GM13977 (cell line): Measurements from ENCODE around the gene PFDN6.

Experiments used
- DNase-seq: peaks from one replicate; pipeline ENCODE4 v3.0.0; 2012; ENCODE audit warnings: low spot score
- in situ Hi-C: fragments of 300-500 bp; cut with MboI; formaldehyde crosslinking; loops from one replicate; pipeline ENCODE4 v1.12.0; 2022; ENCODE audit warnings: low sequenced_read_pairs, low pct_unique_long_range_greater_than_20kb, mixed read lengths, inconsistent platforms; ENCODE audit not compliant: unreplicated experiment
- TF ChIP-seq, protein P1 (sequence below): IDR thresholded peaks from 2 replicates; pipeline ENCODE4 v1.5.1; 2012; ENCODE audit warnings: mild to moderate bottlenecking, control low read depth; ENCODE audit not compliant: insufficient read depth; ENCODE audit errors: extremely low read depth, missing control alignments

PFDN6 gene

DNA sequence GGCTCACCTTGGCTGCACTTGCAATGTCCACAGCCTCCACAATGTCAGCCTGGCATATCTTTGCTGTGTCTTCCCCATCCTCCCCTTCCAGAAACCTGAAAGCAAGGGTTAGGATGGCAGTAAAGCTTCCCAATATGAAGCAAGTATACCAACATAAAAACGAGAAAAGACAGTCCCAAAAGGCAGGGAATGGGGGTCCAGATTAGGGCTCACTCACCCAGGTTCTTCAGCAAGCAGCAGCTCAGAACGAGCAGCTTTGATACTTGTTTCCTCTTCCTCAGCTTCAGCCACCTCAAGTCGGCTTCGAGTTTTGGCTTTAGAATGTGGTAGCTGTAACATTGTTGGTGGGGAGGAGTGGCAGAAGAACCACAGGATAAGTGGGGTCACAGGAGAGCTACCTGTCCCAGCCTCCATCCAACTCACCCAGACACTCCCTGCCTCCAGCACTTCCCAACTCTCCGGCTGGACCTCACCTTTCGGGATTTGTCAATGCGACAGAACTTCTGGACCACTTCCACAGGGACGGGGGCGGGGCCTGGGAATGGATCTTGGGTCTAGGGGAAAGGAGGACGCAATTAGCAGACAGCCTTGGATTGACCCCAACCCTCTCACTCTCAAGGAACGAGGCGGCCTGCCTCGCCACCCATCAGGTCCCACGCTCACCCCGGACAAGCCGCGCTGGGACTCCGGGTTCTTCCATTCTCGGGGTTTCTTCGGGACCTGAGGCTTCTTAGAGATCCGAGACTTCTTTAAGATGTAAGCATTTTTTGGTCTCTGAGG lies 1.1 kb upstream of the PFDN6 start:
- in situ Hi-C loops: no loop called here
- TF ChIP-seq, protein P1, sequence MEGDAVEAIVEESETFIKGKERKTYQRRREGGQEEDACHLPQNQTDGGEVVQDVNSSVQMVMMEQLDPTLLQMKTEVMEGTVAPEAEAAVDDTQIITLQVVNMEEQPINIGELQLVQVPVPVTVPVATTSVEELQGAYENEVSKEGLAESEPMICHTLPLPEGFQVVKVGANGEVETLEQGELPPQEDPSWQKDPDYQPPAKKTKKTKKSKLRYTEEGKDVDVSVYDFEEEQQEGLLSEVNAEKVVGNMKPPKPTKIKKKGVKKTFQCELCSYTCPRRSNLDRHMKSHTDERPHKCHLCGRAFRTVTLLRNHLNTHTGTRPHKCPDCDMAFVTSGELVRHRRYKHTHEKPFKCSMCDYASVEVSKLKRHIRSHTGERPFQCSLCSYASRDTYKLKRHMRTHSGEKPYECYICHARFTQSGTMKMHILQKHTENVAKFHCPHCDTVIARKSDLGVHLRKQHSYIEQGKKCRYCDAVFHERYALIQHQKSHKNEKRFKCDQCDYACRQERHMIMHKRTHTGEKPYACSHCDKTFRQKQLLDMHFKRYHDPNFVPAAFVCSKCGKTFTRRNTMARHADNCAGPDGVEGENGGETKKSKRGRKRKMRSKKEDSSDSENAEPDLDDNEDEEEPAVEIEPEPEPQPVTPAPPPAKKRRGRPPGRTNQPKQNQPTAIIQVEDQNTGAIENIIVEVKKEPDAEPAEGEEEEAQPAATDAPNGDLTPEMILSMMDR: no peak
- DNase-seq: no peak

DNA sequence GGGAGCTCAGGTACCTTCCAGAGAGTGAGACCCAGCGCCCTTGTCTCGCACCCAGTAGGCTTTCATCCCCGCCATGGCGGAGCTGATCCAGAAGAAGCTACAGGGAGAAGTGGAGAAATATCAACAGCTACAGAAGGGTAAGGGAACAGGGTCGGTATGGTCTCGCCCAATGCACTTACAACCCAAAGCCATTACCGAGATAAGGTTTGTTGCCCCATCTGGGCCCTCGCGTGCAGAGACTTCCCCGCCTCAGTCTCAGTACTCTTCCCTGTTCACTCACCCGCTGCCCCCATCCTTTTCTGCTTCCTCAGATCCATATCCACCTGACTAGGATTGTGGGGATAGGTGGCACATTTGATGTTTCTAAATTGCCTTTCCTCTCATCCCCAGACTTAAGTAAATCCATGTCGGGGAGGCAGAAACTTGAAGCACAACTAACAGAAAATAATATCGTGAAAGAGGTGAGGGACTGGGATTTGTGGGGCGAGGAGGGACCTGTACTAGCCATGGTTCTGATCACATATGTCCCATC lies 449 bp downstream of the PFDN6 start:
- in situ Hi-C loops: no loop called here

DNA sequence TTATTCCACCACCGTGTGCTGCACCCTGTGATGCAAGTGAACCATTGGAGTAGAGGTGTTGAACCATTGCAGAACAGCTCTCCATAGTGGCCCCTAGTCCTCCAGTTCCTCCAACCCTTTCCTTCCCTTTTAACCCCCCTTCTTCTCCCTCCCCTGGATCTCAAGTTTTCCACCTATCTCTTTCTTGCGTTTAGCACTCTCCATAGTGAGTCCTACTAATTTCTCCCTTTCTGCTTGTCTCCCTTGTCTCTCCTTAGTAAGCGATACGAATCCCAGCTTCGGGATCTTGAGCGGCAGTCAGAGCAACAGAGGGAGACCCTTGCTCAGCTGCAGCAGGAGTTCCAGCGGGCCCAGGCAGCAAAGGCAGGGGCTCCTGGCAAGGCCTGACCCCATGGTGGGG lies 1.1 kb downstream of the PFDN6 start:
- DNase-seq: no peak
- TF ChIP-seq, protein P1: no peak
- in situ Hi-C loops: no loop called here

More for the DNA sequence above, 449 bp downstream of the PFDN6 start:
- no peak for DNase-seq
- TF ChIP-seq, protein P1: no peak

DNA sequence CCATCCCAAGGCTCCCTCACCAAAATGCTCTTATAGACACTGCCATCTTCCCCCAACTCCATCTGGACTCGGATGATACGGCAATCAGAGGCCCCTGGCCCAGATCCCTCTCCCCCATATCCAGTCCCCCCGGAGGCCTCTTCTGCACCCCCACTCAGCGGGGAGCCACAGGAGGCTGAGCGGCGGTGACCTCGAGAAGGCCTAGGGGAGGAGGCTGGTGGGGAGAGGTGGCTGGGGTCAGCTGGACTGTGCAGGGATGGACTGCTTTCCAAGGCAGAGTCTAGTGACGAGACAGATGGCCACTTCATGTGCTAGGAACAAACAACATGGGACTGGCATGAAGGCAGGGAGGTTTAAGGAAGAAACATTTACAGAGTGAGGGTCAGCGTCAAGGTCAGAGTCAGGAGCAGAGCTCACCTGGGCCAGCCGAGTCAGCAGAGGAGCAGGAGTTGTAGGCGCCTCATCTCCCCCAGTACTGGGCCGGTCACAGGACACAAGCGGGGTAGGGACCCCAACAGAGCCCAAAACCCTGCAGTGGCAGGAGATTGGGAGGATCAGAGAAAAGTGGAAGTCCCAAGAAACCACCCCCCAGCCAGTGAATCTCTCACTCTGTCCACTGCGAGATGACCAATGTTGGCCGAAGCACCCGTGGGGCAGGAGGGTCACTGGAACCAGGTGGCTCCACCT lies 3.7 kb downstream of the PFDN6 start:
- in situ Hi-C loops: no loop called here
- no peak for DNase-seq
- TF ChIP-seq, protein P1: no peak

DNA sequence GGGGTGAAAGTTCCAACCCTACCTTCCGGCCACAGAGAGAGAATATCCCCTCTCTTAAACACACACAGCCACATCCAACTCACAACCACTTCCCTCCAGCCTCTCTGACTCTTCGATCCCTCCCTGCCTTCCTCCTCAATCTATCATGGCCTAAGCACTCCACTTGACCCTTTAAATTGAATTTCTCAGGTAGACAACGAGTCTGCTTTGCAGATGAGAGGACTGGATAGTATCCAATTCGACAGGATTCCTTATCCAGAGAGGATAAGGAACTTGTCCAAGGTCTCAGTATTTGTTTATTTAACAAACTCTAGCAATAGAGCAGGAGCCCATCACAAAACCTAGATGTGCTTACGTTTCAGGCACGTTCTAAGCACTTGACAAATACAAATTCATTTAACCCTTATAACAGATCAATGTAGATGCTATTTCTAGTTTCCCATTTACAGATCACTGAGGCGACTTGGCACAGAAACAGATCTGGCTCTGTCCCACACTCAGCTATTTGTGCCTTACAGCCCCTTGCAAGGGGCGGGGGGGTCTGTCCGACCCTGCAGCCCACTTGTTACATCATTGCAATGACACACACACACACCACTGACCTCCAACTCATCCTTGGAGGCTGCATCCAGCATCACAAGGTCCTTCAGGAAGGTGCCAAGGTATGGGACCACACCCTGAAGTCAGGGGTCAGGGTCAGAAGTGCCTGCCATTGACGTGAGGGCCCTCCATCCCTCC lies 4.9 kb downstream of the PFDN6 start:
- in situ Hi-C loops: no loop called here
- TF ChIP-seq, protein P1: no peak

DNA sequence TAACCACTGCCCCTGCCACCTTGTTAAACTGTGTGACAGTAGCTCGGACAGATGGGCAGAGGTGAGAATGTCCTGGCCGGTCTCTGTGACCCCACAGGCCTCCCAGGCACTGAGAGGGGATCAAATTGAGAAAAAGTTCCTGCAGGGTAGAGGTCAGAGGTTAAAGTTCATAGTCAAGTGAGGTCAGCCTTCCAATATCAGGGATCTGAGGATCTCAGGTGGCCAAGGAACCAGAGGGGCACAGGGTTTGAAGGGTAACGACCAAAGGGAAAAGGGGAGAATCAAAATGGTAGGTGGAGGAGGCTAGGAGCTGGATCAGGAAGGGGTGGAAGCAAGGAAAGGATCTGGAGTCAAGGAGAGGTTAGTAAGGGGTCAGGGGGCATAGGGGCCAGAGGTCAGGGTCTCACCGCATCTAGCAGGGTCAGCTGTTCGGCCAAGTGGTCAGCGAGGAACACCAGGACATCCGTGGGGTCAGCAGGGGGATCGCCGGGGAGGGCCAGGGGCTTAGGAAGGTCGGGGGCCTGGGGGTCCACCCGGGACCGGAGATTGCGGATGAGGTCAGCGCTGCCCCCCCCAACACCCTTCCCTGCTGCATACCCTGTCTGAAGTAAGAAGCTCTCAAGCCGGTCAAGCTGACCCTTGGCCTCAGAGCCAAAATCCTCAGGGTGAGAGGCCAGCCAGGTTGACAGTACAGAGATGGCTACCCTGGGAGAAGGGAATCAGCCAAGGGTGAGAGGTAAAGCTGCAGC lies 6.4 kb downstream of the PFDN6 start:
- in situ Hi-C loops: no loop called here
- no peak for DNase-seq
- TF ChIP-seq, protein P1: no peak

More for the DNA sequence above, 4.9 kb downstream of the PFDN6 start:
- DNase-seq: no peak
